GM12878 (cell line): ENCODE data around the gene TTC39A. TPM values are rescaled to one million over a fixed set of nuclear protein-coding genes. Genes with fewer than 3 reads are reported as not detected.

Source experiments
- ATAC-seq: fragments of 200-7000 bp; cut with Tn5 transposase; 3 replicates; pipeline ENCODE4 v1.9.1; 2020; ENCODE audit warnings: mild to moderate bottlenecking, moderate library complexity
- BruUV-seq: library from RNA; stranded (reverse); fragments of 400-500 nt; replicated peaks from 2 replicates; lab custom pipeline; 2021; lab: Mats Ljungman, UMichigan
- CTCF ChIA-PET: fragments of 300-600 bp; sonication (Branson Sonifier 250); formaldehyde crosslinking; extraction: SDS; loops from one replicate; lab custom pipeline; 2021; ENCODE audit warnings: inconsistent platforms; lab: Yijun Ruan, JAX
- POLR2A ChIA-PET: fragments of 350-600 bp; formaldehyde crosslinking; extraction: SDS; loops from one replicate; lab custom pipeline; 2021; ENCODE audit warnings: inconsistent platforms; lab: Charles Lee
- RAD21 ChIA-PET: fragments of 300-600 bp; sonication (Branson Sonifier 250); formaldehyde crosslinking; loops from one replicate; lab custom pipeline; 2023; ENCODE audit warnings: antibody characterized with exemption; ENCODE audit not compliant: unreplicated experiment; lab: Charles Lee
- SMC1A ChIA-PET: fragments of 300-600 bp; sonication (Branson Sonifier 250); formaldehyde crosslinking; loops from one replicate; lab custom pipeline; 2023; ENCODE audit not compliant: unreplicated experiment, uncharacterized antibody; lab: Charles Lee
- DNase-seq: peaks from one replicate; pipeline ENCODE4 v3.0.0-alpha.2; 2011; ENCODE audit warnings: low read depth, low spot score
- FAIRE-seq: peaks from 3 replicates; lab custom pipeline; 2011; peaks lifted over from hg19 to GRCh38; lab: Jason Lieb, UNC
- H2AFZ ChIP-seq: 2 replicates; pipeline ENCODE4 v1.6.0; 2011; ENCODE audit warnings: low read depth, low read length, control low read depth; ENCODE audit not compliant: control insufficient read depth
- H3K27ac ChIP-seq: 2 replicates; pipeline ENCODE4 v1.5.1; 2011; ENCODE audit warnings: control low read depth; ENCODE audit not compliant: control insufficient read depth, insufficient read depth
- H3K27me3 ChIP-seq, 2 experiments: replicated peaks in 1 of 2; 2 replicates each; pipeline versions ENCODE4 v1.6.0 to v1.6.1; 2011; ENCODE audit warnings: low read length in 1 of 2; ENCODE audit not compliant: control insufficient read depth in 2 of 2, insufficient read depth in 2 of 2
- H3K36me3 ChIP-seq, 2 experiments: 2 replicates each; pipeline ENCODE4 v1.5.1; 2011; ENCODE audit warnings: low read length in 1 of 2; ENCODE audit not compliant: control insufficient read depth in 2 of 2, insufficient read depth in 2 of 2
- H3K4me1 ChIP-seq: 2 replicates; pipeline ENCODE4 v1.6.1; 2011; ENCODE audit warnings: mild to moderate bottlenecking, low read length, moderate library complexity, mixed read lengths; ENCODE audit not compliant: control insufficient read depth, insufficient read depth
- H3K4me2 ChIP-seq: 2 replicates; pipeline ENCODE4 v1.6.0; 2011; ENCODE audit warnings: control low read depth; ENCODE audit not compliant: control insufficient read depth, insufficient read depth
- H3K4me3 ChIP-seq: fragments of 200-600 bp; sonication (generic); 2 replicates; pipeline ENCODE4 v1.5.1; 2016
- H3K79me2 ChIP-seq: 2 replicates; pipeline ENCODE4 v1.6.0; 2011; ENCODE audit warnings: low read length; ENCODE audit not compliant: control insufficient read depth, insufficient read depth
- H3K9ac ChIP-seq: 2 replicates; pipeline ENCODE4 v1.8.0; 2011; ENCODE audit warnings: low read length, control low read depth, mixed read lengths; ENCODE audit not compliant: control insufficient read depth, insufficient read depth
- H3K9me3 ChIP-seq: replicated peaks from 3 replicates; pipeline ENCODE4 v1.5.1; 2011; ENCODE audit warnings: mild to moderate bottlenecking, low read length; ENCODE audit not compliant: control insufficient read depth, insufficient read depth
- H4K20me1 ChIP-seq: 2 replicates; pipeline ENCODE4 v1.6.0; 2011; ENCODE audit not compliant: control insufficient read depth, insufficient read depth
- BACH1 ChIP-seq: fragments of 450-650 bp; IDR thresholded peaks from 2 replicates; pipeline ENCODE4 v1.6.1; 2017; ENCODE audit warnings: mild to moderate bottlenecking, borderline replicate concordance
- CHD2 ChIP-seq: IDR thresholded peaks from 2 replicates; pipeline ENCODE4 v1.6.1; 2011; ENCODE audit warnings: low read depth, low read length, improper control_type of control experiment, borderline replicate concordance
- FOS ChIP-seq: IDR thresholded peaks from 3 replicates; pipeline ENCODE4 v1.6.1; 2011; ENCODE audit warnings: borderline replicate concordance; ENCODE audit not compliant: insufficient read length; ENCODE audit errors: extremely low read depth
- HDGF ChIP-seq: fragments of 450-650 bp; IDR thresholded peaks from 2 replicates; pipeline ENCODE4 v1.6.1; 2016; ENCODE audit warnings: antibody characterized with exemption
- IKZF2 ChIP-seq, 2 experiments: fragments of 450-650 bp; IDR thresholded peaks; 2 replicates each; pipeline ENCODE4 v1.6.1; 2017; ENCODE audit warnings: mild to moderate bottlenecking in 2 of 2, moderate library complexity in 2 of 2
- KLF5 ChIP-seq: fragments of 450-650 bp; IDR thresholded peaks from 2 replicates; pipeline ENCODE4 v1.6.1; 2014; ENCODE audit warnings: mild to moderate bottlenecking; ENCODE audit not compliant: partially characterized antibody
- NFXL1 ChIP-seq: fragments of 450-650 bp; IDR thresholded peaks from 2 replicates; pipeline ENCODE4 v1.6.1; 2017; ENCODE audit warnings: antibody characterized with exemption, mild to moderate bottlenecking, borderline replicate concordance
- RELB ChIP-seq: fragments of 450-650 bp; IDR thresholded peaks from 2 replicates; pipeline ENCODE4 v1.6.1; 2017; ENCODE audit warnings: low read depth, mild to moderate bottlenecking, moderate library complexity
- SMARCA5 ChIP-seq: fragments of 450-650 bp; IDR thresholded peaks from 2 replicates; pipeline ENCODE4 v1.6.1; 2017; ENCODE audit warnings: mild to moderate bottlenecking
- SPI1 ChIP-seq: IDR thresholded peaks from 2 replicates; pipeline ENCODE4 v1.6.1; 2011; ENCODE audit warnings: low read depth, mild to moderate bottlenecking, low read length, moderate library complexity, borderline replicate concordance; ENCODE audit not compliant: insufficient read depth
- ZNF207 ChIP-seq: fragments of 450-650 bp; IDR thresholded peaks from 2 replicates; pipeline ENCODE4 v1.6.1; 2014; ENCODE audit warnings: antibody characterized with exemption, mild to moderate bottlenecking, borderline replicate concordance
- ZNF274 ChIP-seq: IDR thresholded peaks from one replicate; pipeline ENCODE4 v1.8.0; 2011; ENCODE audit not compliant: insufficient read length, insufficient read depth
- WGBS: methylation state at CpG from one replicate; pipeline ENCODE4 v1.1.6; 2016; ENCODE audit warnings: low lambda C conversion rate; ENCODE audit not compliant: insufficient replicate concordance, insufficient coverage; ENCODE audit errors: missing lambda C conversion rate; 5-methylcytosine and 5-hydroxymethylcytosine counted together
- in situ Hi-C: fragments of 300-500 bp; cut with MboI; formaldehyde crosslinking; loops from 9 replicates; pipeline ENCODE4 v1.14.3; 2018; ENCODE audit warnings: mixed read lengths
- intact Hi-C: fragments of 100-400 bp; cut with micrococcal nuclease; formaldehyde crosslinking; loops from one replicate; pipeline ENCODE4 v1.14.2; 2022; ENCODE audit not compliant: unreplicated experiment
- polyA plus RNA-seq, 11 experiments: library from polyadenylated mRNA; depleted of rRNA in 4 of 11; unstranded in 6 of 11; stranded (reverse) in 5 of 11; fragments of >200 nt; fragmentation: Nextera tagmentation in 4 of 11; fragmentation: Illumina TruSeq in 1 of 11; extraction: Ambion mirVana in 4 of 11; extraction: Trizol in 1 of 11; gene quantifications; 1 replicate in 1 of 11; 2 replicates in 10 of 11; pipeline versions ENCODE4 v1.2.1 to v1.2.3, GENCODE V29; 2011 to 2016; ENCODE audit warnings: inconsistent platforms in 2 of 11, missing spikeins in 2 of 11, low read depth in 1 of 11
- total RNA-seq, 4 experiments: library from RNA; depleted of rRNA in 3 of 4; stranded (reverse); fragments of >200 nt in 3 of 4; fragmentation: Illumina TruSeq in 1 of 4; extraction: Trizol in 1 of 4; gene quantifications; 2 replicates each; pipeline versions ENCODE4 v1.2.1 to v1.2.3, GENCODE V29; 2013 to 2021
- TF ChIP-seq, protein P1 (sequence below): fragments of 450-650 bp; IDR thresholded peaks from 2 replicates; pipeline ENCODE4 v1.6.1; 2016; ENCODE audit warnings: mild to moderate bottlenecking

Gene TTC39A
- total and polyA plus RNA-seq, 10 of the 15 experiments (the other 5 are each of a cell fraction or from before 2014, with no cell fraction given): 0.18 to 3.0 (median 1.2) TPM

DNA sequence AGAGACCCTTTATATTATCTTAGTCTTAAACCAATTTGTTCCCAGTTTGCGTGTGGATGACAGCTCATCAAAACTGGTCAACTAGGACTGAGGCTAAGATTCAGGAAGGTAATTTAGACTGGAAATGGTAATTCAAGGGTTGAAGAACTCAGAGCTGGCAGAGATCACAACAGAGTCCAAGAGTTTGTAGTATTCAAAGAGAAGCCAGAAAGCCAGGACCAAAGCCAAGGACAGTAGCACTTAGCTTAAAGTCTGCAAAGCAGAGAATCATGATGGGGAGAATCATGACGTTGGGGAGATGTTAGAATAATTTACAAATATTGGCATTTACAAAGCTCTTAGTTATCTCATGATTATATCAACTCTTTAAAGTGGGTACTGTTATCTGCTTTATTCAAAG, 61.7 kb downstream of the TTC39A start:
- Histone ChIP-seq H3K36me3 (peaks cover 0 to 2% of the 10 kb centered on the region in 2 experiments; a peak in 1 of 4 replicates), H3K27me3 (no peaks in the 10 kb centered on the region), H3K9me3 (no peaks in the 10 kb centered on the region), H3K4me2 (peak overlapping the region; percentile 45), H3K79me2 (peaks cover 22% of the 10 kb centered on the region), H2AFZ (no peak overlapping the region), H3K27ac (peak overlapping the region; percentile 72), H3K9ac (peak overlapping the region; percentile 53), H3K4me1 (peaks cover 17% of the 10 kb centered on the region), H3K4me3 (peak overlapping the region; percentile 29; the same call in 1 of the 2 replicates), H4K20me1 (no peaks in the 10 kb centered on the region)
- no TSS peak for BruUV-seq
- SMC1A ChIA-PET: interaction anchor here (0.8 to 2.6 kb wide), 12 partner anchors 9 to 284 kb away, joined by 3 to 11 read pairs (median 4); partner anchors contain the start of gene RNF11
- in situ Hi-C loops: no loop called here
- DNase-seq: peak; percentile 30
- TF ChIP-seq RELB (no peak), SMARCA5 (0 out of 2 replicates have a peak, but pooled peaks have one; percentile 35)
- RAD21 ChIA-PET: interaction anchor here (0.7 to 1.7 kb wide), 8 partner anchors 8 to 37 kb away, joined by 3 to 9 read pairs (median 4); partner anchors contain the start of gene RNF11
- ATAC-seq: peak; percentile 75
- FAIRE-seq: no peak
- 17% methylated on average over 2 of the region's 2 CpGs for WGBS
- POLR2A ChIA-PET: interaction anchor here (0.6 to 1.5 kb wide), 8 partner anchors 11 to 37 kb away, joined by 3 to 7 read pairs (median 4); no protein-coding TSS in a partner anchor
- intact Hi-C loops: loop anchor here (2.0 kb wide), 1 partner anchor 16 kb away; no protein-coding TSS in a partner anchor
- CTCF ChIA-PET: interaction anchor here (0.6 to 2.1 kb wide), 10 partner anchors 8 to 80 kb away, joined by 3 to 17 read pairs (median 3); no protein-coding TSS in a partner anchor

- Histone ChIP-seq H4K20me1 (no peaks in the 10 kb centered on the region), H3K36me3 (peaks cover 0 to 2% of the 10 kb centered on the region in 2 experiments; a peak in 1 of 4 replicates), H2AFZ (no peak overlapping the region), H3K9ac (no peak overlapping the region), H3K9me3 (no peaks in the 10 kb centered on the region), H3K27ac (0 out of 2 replicates have a peak overlapping the region, but pooled peaks have one; percentile 27), H3K4me3 (no peak overlapping the region), H3K4me2 (peak overlapping the region; percentile 87; the same call in 1 of the 2 replicates), H3K27me3 (no peaks in the 10 kb centered on the region), H3K79me2 (peaks cover 27% of the 10 kb centered on the region), H3K4me1 (peaks cover 17% of the 10 kb centered on the region)
- in situ Hi-C loops (no loop called here), intact Hi-C loops (no loop called here)
- DNase-seq (no peak), ATAC-seq (no peak), FAIRE-seq (no peak)
- RAD21 ChIA-PET: interaction anchor here (0.6 to 1.7 kb wide), 3 partner anchors 20 to 460 kb away, joined by 3 to 13 read pairs (median 4); partner anchors contain the start of gene RNF11
- POLR2A ChIA-PET: interaction anchor here (0.8 to 1.2 kb wide), 2 partner anchors 20 to 25 kb away, joined by 3 to 4 read pairs; no protein-coding TSS in a partner anchor
- CTCF ChIA-PET: interaction anchor here (1.5 to 2.2 kb wide), 4 partner anchors 11 to 76 kb away, joined by 3 to 7 read pairs (median 5); no protein-coding TSS in a partner anchor
- BruUV-seq: no TSS peak
- SMC1A ChIA-PET: interaction anchor here (0.6 to 2.1 kb wide), 11 partner anchors 17 to 296 kb away, joined by 3 to 8 read pairs (median 3); no protein-coding TSS in a partner anchor
- 98% methylated on average over 4 of the region's 4 CpGs for WGBS
- TF ChIP-seq KLF5 (no peak), SPI1 (no peak), FOS (no peak), IKZF2 (IDR thresholded peaks at IDR 0.05) (no peak), HDGF (no peak), NFXL1 (no peak), CHD2 (no peak), ZNF274 (no peak), BACH1 (no peak), ZNF207 (no peak)
- TF ChIP-seq, protein P1, sequence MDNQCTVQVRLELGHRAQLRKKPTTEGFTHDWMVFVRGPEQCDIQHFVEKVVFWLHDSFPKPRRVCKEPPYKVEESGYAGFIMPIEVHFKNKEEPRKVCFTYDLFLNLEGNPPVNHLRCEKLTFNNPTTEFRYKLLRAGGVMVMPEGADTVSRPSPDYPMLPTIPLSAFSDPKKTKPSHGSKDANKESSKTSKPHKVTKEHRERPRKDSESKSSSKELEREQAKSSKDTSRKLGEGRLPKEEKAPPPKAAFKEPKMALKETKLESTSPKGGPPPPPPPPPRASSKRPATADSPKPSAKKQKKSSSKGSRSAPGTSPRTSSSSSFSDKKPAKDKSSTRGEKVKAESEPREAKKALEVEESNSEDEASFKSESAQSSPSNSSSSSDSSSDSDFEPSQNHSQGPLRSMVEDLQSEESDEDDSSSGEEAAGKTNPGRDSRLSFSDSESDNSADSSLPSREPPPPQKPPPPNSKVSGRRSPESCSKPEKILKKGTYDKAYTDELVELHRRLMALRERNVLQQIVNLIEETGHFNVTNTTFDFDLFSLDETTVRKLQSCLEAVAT: no peak
These were observed 63.6 kb downstream of the TTC39A start for GRCh38 chr1:51266791-51267190.
